ENCODE data around the gene ENTHD1.
A peak's percentile ranks its signal among the peaks of the same experiment; 100 is the strongest.

ENTHD1 gene

GRCh38 chr22:39839204-39839603 lies 54.4 kb downstream of the ENTHD1 start:
- no peak for DNase-seq

DNA sequence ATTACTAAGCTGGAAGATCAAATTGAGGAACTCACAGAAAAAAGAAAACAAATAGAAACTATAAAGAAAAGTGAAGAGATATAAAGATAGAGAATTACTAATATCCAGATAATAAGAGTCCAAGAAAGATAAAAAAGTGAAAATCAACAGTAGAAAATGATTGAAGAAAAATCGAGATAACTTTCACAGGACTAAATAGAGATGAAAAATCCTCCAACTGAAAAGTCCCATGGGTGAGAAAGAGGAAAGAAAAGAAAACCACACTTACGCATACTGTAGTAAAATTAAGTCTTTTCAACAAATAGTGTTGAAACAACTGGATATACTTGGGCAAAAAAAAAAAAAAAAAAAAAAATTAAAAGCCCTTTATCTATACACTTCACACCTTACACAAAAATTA lies 60.0 kb downstream of the ENTHD1 start:
- no peak for DNase-seq

GRCh38 chr22:39833093-39833492 lies 60.5 kb downstream of the ENTHD1 start:
- no peak for DNase-seq

GRCh38 chr22:39832627-39833074 lies 60.9 kb downstream of the ENTHD1 start:
- DNase-seq, result no peak

DNA sequence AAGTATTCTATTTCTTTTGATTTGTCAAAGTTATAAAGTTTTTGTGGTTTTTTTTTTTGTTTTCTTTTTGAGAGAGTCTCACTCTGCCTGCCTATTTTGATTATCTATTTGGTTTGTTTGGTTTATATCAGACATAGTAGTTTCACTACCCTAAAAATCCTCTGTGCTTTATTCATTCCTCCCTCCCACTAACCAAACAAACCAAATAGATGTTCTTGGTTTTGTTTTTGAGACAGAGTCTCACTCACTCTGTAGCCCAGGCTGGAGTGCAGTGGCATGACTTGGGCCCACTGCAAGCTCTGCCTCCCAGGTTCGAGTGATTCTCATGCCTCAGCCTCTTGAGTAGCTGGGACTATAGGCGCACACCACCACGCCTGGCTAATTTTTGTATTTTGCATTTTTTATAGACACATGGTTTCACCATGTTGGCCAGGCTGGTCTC lies 67.9 kb downstream of the ENTHD1 start:
- DNase-seq, result peak; percentile 30

DNA sequence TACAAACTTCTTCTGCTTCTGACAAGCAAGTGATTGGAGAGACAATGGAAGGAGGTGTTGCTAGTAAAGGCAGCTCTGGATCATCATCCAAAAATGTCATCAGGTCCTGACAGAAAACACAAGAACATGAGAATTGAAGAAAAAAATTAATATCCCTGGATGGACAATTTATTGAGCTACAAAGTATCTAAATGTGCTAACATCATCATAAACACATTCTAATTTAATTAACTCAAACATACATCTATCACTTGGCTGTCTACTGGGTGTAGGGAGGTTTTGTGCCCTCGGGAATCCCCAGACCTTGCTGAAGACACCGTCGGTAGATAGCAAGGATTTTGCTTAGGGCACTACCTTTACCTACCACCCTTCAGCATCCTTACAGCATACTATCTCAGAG lies 72.6 kb downstream of the ENTHD1 start:
- no peak for DNase-seq

- DNase-seq, result no peak
Measured at GRCh38 chr22:39820256-39820655, 73.3 kb downstream of the ENTHD1 start.

DNA sequence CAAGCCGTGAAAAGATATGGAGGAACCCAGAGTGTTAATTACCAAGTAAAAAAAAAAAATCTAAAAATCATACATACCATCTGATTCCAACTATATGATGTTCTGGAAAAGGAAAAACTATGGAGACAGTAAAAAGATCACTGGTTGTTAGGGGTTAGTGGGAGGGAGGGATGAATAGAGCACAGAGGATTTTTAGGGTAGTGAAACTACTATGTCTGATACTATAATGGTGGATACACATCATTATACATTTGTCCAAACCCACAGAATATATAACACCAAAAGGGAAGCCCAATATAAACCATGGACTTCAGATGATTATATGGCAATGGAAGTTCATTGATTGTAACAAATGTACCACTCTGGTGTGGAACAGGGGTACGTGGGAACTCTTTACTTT lies 74.1 kb downstream of the ENTHD1 start:
- no peak for DNase-seq

DNA sequence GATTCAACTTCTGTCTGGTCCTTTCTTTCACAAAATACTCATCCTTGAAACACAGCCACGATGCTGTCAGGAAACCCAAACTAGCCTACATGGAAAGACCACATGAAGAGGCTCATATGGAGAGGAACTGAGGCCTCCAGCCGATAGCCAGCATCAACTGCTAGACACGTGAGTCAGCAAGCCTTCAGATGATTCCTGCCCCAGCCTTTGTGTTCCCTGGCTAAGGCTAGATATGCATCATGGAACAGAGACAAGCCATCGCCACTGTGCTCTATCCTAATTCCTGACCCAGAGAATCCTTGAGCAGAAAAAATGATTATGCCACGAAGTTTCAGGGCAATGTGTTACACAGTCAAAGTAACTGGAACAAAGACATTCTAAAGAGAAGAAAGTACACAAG lies 75.5 kb downstream of the ENTHD1 start:
- DNase-seq, result peak; percentile 14

DNA sequence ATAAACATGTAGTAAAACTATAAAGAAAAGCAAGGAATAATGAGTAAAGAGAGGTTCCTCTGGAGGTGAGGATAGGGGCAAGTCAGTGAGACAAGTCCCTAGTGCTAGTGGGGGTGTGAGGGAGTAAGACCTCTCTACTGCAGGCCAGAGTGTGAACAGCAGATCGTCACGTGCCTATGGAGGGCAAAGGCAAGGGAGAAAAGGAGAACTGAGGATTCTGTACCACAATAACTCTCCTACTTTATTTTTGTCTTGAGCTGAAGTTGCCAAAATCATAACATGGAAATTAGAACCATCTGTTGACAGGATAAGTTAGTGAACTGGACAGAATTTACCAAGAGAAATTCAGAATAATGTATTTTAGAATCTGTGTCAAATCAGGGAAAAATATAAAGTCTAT lies 77.6 kb downstream of the ENTHD1 start:
- DNase-seq, result no peak

GRCh38 chr22:39814899-39815298 lies 78.7 kb downstream of the ENTHD1 start:
- DNase-seq, result peak; percentile 32

- peak; percentile 38 for DNase-seq
Measured at GRCh38 chr22:39809772-39810557, 83.6 kb downstream of the ENTHD1 start.

GRCh38 chr22:39808081-39808480 lies 85.5 kb downstream of the ENTHD1 start:
- peak; percentile 23 for DNase-seq

DNA sequence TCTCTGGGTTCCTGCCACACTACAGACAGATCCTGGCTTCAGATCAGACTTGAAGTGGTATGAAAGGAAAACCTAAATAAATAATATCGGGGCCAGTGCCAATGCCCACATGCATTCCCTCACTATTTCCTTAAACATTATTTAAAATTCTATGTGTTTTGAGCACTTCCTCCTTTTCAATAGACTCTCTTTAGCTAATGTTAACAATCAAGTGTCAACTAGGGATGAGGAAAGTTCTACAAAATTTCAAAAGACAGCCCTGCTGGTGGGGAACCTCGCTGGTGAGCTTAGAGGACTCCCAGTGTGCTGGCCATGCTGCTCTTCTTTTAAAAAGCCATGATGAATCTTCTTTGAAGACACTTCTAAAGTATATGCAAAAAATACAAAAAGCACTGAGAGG lies 87.5 kb downstream of the ENTHD1 start:
- DNase-seq, result no peak

DNA sequence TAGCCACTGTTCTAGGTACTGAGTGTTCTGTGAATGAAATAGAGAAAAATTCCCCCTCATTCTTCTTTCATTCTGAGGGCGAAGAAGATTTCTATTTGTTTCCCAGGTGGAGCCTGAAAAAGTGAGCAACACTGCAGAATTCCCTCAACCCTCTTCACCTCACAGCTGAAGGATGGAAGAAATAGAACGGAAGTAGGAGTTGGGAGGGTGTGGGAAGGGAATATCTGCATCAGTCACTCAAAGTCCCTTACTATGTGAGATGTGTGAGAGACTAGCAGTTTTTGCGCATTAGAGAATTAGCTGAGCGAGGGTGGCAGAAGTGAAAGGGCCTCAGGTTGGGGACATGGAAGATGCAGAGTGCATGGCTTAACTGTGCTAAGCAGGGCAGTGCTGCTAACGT lies 88.4 kb downstream of the ENTHD1 start:
- DNase-seq, result no peak

DNA sequence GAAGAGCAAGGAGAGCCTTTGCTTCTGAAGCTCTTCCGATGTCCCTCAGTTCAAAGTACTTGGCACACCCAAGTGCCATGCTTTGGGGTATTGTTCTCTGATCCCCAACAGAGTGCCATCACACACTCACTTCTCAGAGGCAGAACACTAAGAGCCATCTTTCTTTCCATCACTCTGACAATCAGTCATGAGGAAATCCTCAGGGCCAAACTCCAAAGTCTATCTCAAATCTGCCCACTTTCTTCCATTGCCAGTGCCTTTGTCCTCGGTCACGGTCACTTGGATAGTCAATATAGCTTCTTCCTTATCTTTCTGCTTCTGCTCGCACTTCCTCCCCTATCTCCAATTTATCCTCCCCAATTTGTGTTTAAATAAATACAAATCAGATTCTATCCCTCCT lies 90.9 kb downstream of the ENTHD1 start:
- no peak for DNase-seq

DNA sequence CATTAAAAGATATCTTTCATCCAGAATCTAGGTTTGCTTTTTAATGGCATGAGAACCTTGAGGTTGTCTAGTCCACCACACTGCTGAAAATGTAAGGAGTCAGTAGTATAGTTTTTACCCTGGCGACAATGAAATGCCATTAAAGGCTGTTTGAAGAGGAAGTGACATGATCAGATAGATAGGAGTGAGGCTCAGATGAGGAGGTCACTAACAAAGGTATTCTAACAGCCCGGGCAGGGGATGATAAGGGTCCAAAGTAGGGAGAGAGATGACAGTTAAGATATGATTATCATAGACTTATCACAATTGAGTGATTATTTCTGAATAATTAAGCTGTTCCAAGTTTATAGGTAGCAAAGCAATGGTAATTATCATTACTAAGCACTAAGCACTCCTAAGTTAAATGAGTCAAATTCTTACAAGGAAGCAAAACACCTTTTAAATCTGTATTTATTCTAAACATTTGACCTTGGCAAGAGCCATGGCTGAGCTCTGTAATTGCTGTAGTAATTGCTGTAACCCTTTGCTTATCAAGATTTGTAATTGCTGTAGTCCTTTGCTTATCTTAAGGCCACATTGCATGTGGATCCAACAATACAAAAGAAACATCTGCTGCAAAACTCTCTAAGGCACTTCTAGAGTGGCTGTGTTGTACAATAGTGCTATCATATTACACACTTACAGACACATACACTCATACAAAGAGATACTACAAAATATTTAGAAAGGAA lies 92.6 kb downstream of the ENTHD1 start:
- no peak for DNase-seq

- DNase-seq, result no peak
Measured at GRCh38 chr22:39797528-39798147, 95.9 kb downstream of the ENTHD1 start.

DNA sequence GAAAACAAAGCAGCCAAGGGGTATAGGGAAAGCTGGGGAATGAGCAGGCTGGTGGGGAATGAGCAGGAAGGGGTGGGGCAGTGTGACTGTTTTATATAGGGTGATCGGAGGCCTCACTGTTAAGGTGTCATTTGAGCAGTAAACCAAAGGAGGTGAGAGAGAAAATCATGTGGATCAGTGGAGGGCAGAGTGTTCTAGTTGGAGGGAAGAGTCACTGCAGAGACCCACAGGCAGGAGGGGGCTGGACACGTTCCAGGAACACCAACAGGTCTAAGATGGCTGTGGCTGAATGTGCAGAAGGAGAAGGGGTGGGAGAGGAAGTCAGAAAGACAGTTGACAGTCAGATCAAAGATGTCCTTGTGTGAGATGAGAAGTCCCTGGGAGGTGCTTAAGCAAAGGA lies 103.8 kb downstream of the ENTHD1 start:
- DNase-seq, result no peak

- no peak for DNase-seq
Measured at GRCh38 chr22:39785232-39785631, 108.3 kb downstream of the ENTHD1 start.

- DNase-seq, result no peak
Measured at GRCh38 chr22:39777716-39778454, 115.7 kb downstream of the ENTHD1 start.

- no peak for DNase-seq
Measured at GRCh38 chr22:39776295-39777009, 117.1 kb downstream of the ENTHD1 start.

All from activated CD4-positive, alpha-beta T cell treated with anti-CD3 and anti-CD28 coated beads, Interleukin-2, amount 50 U/mL, for 16 hours (primary cell).